ENCODE measurements around the gene SDK1. TPM values are rescaled to one million over a fixed set of nuclear protein-coding genes. Genes with fewer than 3 reads are reported as not detected.

Gene SDK1
- total RNA-seq, 1 experiment from 2014 or later: 7.1 TPM

DNA sequence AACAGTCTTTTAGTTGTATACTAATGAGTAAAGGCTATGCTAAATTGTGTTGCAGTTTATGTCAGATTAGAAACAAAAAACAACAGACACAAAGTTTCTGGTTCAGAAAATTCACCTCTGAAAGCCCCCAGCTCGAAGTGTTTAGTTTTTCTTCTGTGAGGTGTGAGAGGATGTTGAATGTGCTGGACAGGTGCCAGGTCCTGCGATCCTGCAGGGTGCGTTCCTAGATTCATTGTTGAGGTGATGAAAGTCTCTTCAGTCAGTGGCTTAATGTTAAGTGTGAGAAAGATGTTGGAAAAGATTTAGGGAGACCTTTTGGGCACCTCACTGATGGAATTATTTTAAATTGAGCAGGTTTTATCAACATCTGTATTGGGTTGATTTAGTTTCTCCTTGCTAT, 287.3 kb downstream of the SDK1 start:
- no TSS peak for BruUV-seq (replicated peaks)
- CTCF ChIA-PET: no interaction called here

DNA sequence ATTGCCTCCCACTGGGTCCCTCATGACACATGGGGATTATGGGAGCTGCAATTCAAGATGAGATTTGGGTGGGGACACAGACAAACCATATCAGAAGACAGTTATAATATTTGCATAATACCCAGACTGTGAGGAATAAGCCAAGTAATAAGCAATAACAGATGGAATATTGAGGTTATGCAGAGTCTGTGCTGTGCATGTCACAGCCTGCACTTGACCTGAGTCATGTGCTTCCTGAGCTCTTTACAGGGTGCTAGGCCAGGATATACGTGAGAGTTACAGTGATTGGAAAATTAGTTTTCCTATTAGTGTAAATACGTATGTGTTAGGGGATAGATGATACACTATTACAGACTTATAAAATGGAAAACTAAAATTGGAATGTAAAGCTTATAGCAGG, 288.7 kb downstream of the SDK1 start:
- intact Hi-C loops (cut with micrococcal nuclease; ENCODE audit: unreplicated experiment): no loop called here
- H3K4me3 ChIP-seq (ENCODE audit: low read depth, low read length): no peak overlapping the region
- no peaks in the 10 kb centered on the region for H3K9me3 ChIP-seq
- H3K27me3 Mint-ChIP-seq (ENCODE audit: insufficient read depth, unreplicated experiment): no peaks in the 10 kb centered on the region
- TF ChIP-seq, protein P1, sequence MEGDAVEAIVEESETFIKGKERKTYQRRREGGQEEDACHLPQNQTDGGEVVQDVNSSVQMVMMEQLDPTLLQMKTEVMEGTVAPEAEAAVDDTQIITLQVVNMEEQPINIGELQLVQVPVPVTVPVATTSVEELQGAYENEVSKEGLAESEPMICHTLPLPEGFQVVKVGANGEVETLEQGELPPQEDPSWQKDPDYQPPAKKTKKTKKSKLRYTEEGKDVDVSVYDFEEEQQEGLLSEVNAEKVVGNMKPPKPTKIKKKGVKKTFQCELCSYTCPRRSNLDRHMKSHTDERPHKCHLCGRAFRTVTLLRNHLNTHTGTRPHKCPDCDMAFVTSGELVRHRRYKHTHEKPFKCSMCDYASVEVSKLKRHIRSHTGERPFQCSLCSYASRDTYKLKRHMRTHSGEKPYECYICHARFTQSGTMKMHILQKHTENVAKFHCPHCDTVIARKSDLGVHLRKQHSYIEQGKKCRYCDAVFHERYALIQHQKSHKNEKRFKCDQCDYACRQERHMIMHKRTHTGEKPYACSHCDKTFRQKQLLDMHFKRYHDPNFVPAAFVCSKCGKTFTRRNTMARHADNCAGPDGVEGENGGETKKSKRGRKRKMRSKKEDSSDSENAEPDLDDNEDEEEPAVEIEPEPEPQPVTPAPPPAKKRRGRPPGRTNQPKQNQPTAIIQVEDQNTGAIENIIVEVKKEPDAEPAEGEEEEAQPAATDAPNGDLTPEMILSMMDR (IDR thresholded peaks at IDR 0.05; ENCODE audit: insufficient read depth in 1 of 2, low read depth in 1 of 2, low read length in 1 of 2, severe bottlenecking in 1 of 2, unreplicated experiment in 1 of 2): no peak
- CTCF ChIA-PET: no interaction called here
- H3K36me3 Mint-ChIP-seq (ENCODE audit: insufficient read depth, unreplicated experiment): no peaks in the 10 kb centered on the region
- H3K4me1 ChIP-seq: no peaks in the 10 kb centered on the region
- no TSS peak for BruUV-seq (replicated peaks)
- no peaks in the 10 kb centered on the region for H3K27me3 ChIP-seq (replicated peaks; ENCODE audit: control insufficient read depth, insufficient read depth, low read length)
- H3K36me3 ChIP-seq (ENCODE audit: control insufficient read depth, insufficient read depth, low read length): no peaks in the 10 kb centered on the region
- no peaks in the 10 kb centered on the region for H3K9me3 Mint-ChIP-seq (ENCODE audit: unreplicated experiment)
- POLR2A ChIA-PET: no interaction called here
- H3K4me1 Mint-ChIP-seq (ENCODE audit: low read depth, unreplicated experiment): no peaks in the 10 kb centered on the region
- H3K27ac Mint-ChIP-seq (ENCODE audit: unreplicated experiment): no peak overlapping the region
- no peak for DNase-seq
- H3K4me3 Mint-ChIP-seq (ENCODE audit: unreplicated experiment): no peak overlapping the region

More for the DNA sequence above, 287.3 kb downstream of the SDK1 start:
- POLR2A ChIA-PET: no interaction called here
- H3K27ac Mint-ChIP-seq (ENCODE audit: unreplicated experiment): no peak overlapping the region
- intact Hi-C loops (cut with micrococcal nuclease; ENCODE audit: unreplicated experiment): no loop called here
- H3K9me3 ChIP-seq: no peaks in the 10 kb centered on the region
- H3K36me3 ChIP-seq (ENCODE audit: control insufficient read depth, insufficient read depth, low read length): no peaks in the 10 kb centered on the region
- no peaks in the 10 kb centered on the region for H3K27me3 ChIP-seq (replicated peaks; ENCODE audit: control insufficient read depth, insufficient read depth, low read length)
- no peaks in the 10 kb centered on the region for H3K4me1 ChIP-seq
- H3K4me1 Mint-ChIP-seq (ENCODE audit: low read depth, unreplicated experiment): no peaks in the 10 kb centered on the region
- H3K9me3 Mint-ChIP-seq (ENCODE audit: unreplicated experiment): no peaks in the 10 kb centered on the region
- DNase-seq: no peak
- TF ChIP-seq, protein P1 (IDR thresholded peaks at IDR 0.05; ENCODE audit: insufficient read depth in 1 of 2, low read depth in 1 of 2, low read length in 1 of 2, severe bottlenecking in 1 of 2, unreplicated experiment in 1 of 2): no peak
- no peak overlapping the region for H3K4me3 ChIP-seq (ENCODE audit: low read depth, low read length)
- H3K27me3 Mint-ChIP-seq (ENCODE audit: insufficient read depth, unreplicated experiment): no peaks in the 10 kb centered on the region
- no peaks in the 10 kb centered on the region for H3K36me3 Mint-ChIP-seq (ENCODE audit: insufficient read depth, unreplicated experiment)
- no peak overlapping the region for H3K4me3 Mint-ChIP-seq (ENCODE audit: unreplicated experiment)

DNA sequence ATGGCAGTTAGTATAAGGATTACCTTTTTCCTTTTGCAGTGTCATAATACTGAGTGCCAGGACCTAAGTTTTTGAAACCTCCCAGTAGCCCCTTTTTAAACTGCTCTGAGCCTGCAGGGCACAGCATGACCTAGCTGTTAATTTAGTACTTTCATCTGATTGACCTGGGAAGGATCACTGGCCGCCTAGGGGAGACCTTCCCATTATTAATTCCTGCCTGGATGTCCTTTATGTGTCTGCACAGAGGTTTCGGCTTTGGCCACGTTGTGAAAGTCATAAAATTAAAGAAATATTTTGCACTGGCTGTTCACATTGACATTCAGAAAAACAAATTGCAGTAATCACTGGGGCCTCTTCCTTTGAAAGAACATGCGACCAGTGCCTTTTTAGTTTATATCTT, 290.2 kb downstream of the SDK1 start:
- no peaks in the 10 kb centered on the region for H3K27me3 ChIP-seq (replicated peaks; ENCODE audit: control insufficient read depth, insufficient read depth, low read length)
- H3K9me3 ChIP-seq: no peaks in the 10 kb centered on the region
- H3K4me1 ChIP-seq: no peaks in the 10 kb centered on the region
- no peaks in the 10 kb centered on the region for H3K9me3 Mint-ChIP-seq (ENCODE audit: unreplicated experiment)
- ChIA-PET CTCF (no interaction called here), POLR2A (no interaction called here)
- H3K36me3 ChIP-seq (ENCODE audit: control insufficient read depth, insufficient read depth, low read length): no peaks in the 10 kb centered on the region
- no TSS peak for BruUV-seq (replicated peaks)
- no peak overlapping the region for H3K27ac Mint-ChIP-seq (ENCODE audit: unreplicated experiment)
- DNase-seq: no peak
- no peak overlapping the region for H3K4me3 ChIP-seq (ENCODE audit: low read depth, low read length)
- no peaks in the 10 kb centered on the region for H3K27me3 Mint-ChIP-seq (ENCODE audit: insufficient read depth, unreplicated experiment)
- no peaks in the 10 kb centered on the region for H3K4me1 Mint-ChIP-seq (ENCODE audit: low read depth, unreplicated experiment)
- intact Hi-C loops (cut with micrococcal nuclease; ENCODE audit: unreplicated experiment): no loop called here
- no peak overlapping the region for H3K4me3 Mint-ChIP-seq (ENCODE audit: unreplicated experiment)
- TF ChIP-seq, protein P1 (IDR thresholded peaks at IDR 0.05; ENCODE audit: insufficient read depth in 1 of 2, low read depth in 1 of 2, low read length in 1 of 2, severe bottlenecking in 1 of 2, unreplicated experiment in 1 of 2): no peak
- H3K36me3 Mint-ChIP-seq (ENCODE audit: insufficient read depth, unreplicated experiment): no peaks in the 10 kb centered on the region

All from Caco-2 (cell line).